HG02610 (cell line): Measurements from ENCODE around the gene PRKAR2B.
"Not testable (repeated sequence)": the region's sequence is repeated elsewhere in the genome, so short reads cannot be mapped to it uniquely, and the experiment has no call there.

Source experiments
- ATAC-seq: cut with Tn5 transposase; IDR thresholded peaks from one replicate; pipeline ENCODE4 v1.9.1; 2021; ENCODE audit warnings: mild to moderate bottlenecking, moderate library complexity; ENCODE audit not compliant: unreplicated experiment

The PRKAR2B gene

DNA sequence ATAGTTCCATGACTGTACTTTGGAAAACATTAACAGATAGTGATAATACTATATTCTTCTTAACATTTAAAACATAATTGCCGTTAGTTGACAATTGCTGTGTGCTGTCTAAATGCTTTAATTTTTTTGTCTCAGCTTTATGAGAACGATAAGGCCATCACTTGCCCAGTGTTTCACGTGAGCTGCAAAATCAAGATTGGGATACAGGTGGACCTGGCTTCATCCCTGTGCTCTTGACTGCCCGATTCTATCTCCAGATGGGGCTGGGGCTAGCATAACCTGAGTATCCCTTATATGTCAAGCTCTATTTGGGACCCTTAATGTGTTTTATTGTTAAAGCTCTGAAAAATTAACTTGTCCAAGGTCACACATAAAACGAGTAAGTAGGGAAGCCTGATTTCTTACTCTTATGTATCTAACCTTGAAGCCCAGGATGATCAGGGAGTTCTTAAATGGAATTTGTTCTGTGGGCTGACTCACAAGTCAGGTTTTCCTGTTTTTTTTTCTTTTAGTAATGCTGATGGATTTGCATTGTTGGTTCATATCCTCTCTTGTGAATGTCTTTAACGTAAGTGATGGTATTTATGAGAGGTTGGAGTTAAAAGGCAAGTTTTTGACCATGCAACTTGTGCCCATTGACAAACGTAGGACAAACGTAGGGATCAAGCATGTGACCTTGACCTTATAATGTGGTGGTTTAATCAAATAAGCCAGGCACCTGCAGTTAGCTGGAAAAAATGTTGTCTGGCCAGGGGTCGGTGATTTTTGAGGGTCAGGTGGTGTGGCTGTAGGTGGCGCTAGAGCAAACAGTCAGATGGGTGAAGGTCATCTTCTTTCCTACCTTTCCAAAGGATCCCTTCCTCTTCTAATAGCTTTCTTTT is 3.6 kb downstream of the PRKAR2B start:
- no peak for ATAC-seq

- no peak for ATAC-seq
Observed at GRCh38 chr7:107048783-107049418, 4.4 kb downstream of the PRKAR2B start.

GRCh38 chr7:107049480-107049879 is 5.0 kb downstream of the PRKAR2B start:
- no peak for ATAC-seq

DNA sequence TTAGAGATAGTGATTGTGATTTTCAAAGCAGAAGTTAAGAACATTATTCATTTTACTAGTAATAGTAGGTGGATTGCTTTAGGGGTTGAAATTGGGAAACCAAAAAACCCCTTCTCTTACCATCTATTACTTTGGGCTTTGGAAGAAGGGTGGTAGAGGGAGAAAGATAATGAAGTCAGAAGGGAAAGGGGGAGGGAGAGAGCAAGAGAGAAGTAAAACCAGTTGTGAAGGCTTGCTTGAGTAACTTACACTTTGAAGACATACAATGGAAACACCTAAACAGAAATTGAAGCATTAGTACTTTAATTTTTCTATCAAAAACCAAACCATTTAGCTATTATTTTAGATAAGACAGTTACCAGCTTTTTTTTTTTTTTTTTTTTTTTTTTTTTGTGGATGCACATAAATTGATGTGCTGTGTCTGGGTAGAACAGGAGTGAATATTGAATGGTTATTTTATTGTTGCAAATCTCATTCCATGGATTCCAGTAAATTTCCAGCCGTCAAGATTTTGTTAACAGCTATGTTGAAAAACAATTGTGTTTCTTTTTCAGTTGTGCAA is 5.5 kb downstream of the PRKAR2B start:
- ATAC-seq, result no peak

DNA sequence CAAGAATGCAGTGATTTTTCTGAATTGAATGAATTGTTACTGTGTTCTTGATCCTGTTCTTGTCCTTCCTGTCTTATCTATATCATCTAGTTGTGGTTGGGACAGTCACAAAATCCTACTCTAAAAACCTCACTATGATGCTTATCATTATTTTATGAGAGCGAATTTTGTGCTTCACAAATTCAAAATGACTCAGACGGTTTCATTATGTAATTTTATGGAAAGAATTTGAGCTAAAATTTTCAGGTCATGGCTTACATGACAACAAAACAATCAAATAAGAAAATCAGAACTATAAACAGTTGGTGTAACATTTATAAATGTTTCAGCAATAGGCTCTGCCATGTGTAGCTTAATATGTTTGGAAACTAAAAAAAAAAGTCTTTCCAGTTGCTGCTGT is 6.9 kb downstream of the PRKAR2B start:
- ATAC-seq, result no peak

DNA sequence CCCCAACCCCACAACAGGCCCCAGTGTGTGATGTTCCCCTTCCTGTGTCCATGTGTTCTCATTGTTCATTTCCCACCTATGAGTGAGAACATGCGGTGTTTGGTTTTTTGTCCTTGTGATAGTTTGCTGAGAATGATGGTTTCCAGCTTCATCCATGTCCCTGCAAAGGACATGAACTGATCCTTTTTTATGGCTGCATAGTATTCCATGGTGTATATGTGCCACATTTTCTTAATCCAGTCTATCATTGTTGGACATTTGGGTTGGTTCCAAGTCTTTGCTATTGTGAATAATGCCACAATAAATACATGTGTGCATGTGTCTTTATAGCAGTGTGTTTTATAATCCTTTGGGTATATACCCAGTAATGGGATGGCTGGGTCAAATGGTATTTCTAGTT is 10.5 kb downstream of the PRKAR2B start:
- not testable (repeated sequence) for ATAC-seq

GRCh38 chr7:107056058-107056457 is 11.6 kb downstream of the PRKAR2B start:
- ATAC-seq, result not testable (repeated sequence)

- no peak for ATAC-seq
Observed at GRCh38 chr7:107056728-107057473, 12.4 kb downstream of the PRKAR2B start.

DNA sequence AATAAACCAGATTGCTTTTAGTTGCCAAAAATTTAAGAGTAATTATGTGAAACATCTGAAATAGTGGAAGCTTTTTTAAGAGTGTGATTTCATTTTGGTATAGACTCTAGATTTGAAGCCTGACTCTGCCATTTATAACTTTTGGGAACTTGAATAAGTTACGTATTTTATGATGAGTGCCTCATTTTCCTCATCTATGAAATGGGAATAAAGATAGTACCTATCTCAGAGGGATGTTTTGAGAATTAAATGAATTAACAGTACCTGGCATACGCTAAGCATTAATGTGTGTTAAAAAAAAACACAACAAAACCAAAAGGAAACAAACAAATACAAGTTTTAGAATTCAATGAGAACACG is 12.9 kb downstream of the PRKAR2B start:
- no peak for ATAC-seq

DNA sequence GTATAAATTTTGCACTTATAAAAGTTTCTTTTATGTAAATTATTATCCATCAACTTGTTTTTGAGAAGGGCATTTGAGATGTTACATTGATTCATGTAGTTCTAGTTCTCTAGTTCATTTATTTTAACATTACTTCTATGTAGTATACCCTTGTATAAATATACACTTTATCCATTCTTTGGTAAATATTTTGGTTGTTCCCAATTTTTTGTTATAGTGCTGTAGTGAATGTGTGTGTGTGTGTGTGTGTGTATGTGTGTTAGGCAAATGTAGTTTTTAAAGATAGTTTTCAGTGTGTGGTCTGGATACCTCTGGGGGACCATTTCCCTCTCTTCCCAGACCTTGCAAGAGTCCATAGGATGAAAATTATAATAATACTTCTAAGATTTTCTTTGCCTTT is 15.0 kb downstream of the PRKAR2B start:
- ATAC-seq, result no peak

GRCh38 chr7:107063245-107064120 is 19.0 kb downstream of the PRKAR2B start:
- no peak for ATAC-seq

DNA sequence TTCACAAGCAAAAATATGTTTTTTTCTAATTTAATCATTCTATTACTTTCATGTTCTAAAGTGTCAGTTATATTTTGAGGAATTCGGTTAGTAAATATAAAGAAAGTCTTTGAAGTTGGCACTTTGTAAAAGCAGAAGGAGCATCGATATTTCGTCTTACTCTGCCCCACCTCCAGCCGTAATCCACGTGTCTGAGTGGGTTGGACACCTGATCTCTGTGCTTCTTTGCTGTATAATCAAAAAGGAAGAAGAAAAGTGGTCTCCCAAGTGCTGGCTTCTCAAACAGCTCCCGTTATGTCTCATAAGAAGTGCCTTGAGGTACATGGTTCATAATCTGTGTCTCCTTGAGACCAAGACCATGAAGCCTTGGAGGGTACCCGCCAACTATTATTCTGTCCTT is 19.8 kb downstream of the PRKAR2B start:
- no peak for ATAC-seq

GRCh38 chr7:107065929-107066247 is 21.4 kb downstream of the PRKAR2B start:
- ATAC-seq, result no peak

DNA sequence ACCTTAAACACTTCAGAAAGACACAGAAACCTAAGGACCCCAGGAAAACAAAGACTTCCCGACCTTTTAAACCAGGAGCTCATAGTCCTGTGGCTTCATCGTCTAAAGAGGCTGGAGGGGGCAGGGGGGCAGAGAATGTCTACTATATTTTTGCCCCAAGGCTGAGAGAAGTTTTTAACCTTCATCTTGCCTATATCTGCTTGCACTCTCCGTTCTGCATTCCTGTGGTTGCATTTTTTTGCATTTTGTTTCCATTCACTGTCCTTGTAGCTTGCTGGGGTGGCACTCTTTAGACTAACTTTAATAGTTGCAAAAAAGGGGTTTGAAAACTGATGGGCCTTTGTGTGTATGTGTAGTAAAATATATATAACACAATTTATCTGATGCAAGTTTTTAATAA is 23.7 kb downstream of the PRKAR2B start:
- no peak for ATAC-seq

GRCh38 chr7:107069457-107069856 is 25.0 kb downstream of the PRKAR2B start:
- ATAC-seq, result no peak

GRCh38 chr7:107070710-107071109 is 26.2 kb downstream of the PRKAR2B start:
- ATAC-seq, result no peak

- ATAC-seq, result no peak
Observed at GRCh38 chr7:107071129-107071528, 26.6 kb downstream of the PRKAR2B start.

DNA sequence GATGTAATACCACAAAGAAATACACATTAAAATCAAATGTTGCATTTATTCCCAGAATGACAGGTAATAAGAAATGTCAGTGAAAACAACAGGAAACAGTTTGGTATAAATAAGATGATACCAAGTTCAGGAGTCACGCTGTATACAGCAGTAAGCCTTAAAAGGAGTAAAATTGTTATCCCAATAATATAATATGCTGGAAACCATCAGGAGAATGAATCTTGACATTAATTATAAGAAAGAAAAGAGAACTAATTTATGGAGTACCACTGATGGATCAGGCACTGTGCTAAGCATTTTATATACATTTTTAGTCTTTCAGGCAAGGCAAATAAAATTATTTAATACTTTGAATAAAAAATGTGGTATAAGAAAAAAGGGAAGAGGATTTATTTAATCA is 27.6 kb downstream of the PRKAR2B start:
- no peak for ATAC-seq

GRCh38 chr7:107075863-107076574 is 31.5 kb downstream of the PRKAR2B start:
- ATAC-seq, result no peak
